GM12872 (cell line): ENCODE results near the gene AFF2.

Source experiments
- CTCF ChIP-seq: IDR thresholded peaks from 3 replicates; pipeline ENCODE4 v1.5.1; 2011; ENCODE audit warnings: low read depth, mild to moderate bottlenecking, low read length, moderate library complexity; ENCODE audit not compliant: insufficient read depth

Gene AFF2

GRCh38 chrX:148784137-148784536 is 283.7 kb downstream of the AFF2 start:
- no peak for TF ChIP-seq CTCF

- TF ChIP-seq CTCF: no peak
Observed at GRCh38 chrX:148784856-148785255, 284.4 kb downstream of the AFF2 start.

GRCh38 chrX:148785256-148785655 is 284.8 kb downstream of the AFF2 start:
- TF ChIP-seq CTCF: no peak

- no peak for TF ChIP-seq CTCF
Observed at GRCh38 chrX:148788449-148788848, 288.0 kb downstream of the AFF2 start.

GRCh38 chrX:148794350-148794749 is 293.9 kb downstream of the AFF2 start:
- no peak for TF ChIP-seq CTCF

GRCh38 chrX:148804579-148805355 is 304.4 kb downstream of the AFF2 start:
- TF ChIP-seq CTCF: no peak

- TF ChIP-seq CTCF: no peak
Observed at GRCh38 chrX:148806145-148806870, 305.9 kb downstream of the AFF2 start.
